SU-DHL-6 (cell line): ENCODE measurements around the gene GPR68.

Source experiments
- EZH2phosphoT487 ChIP-seq: fragments of 200-600 bp; sonication (generic), shearing (Covaris generic); conservative IDR thresholded peaks from 2 replicates; pipeline ENCODE4 v1.6.1; 2018; ENCODE audit warnings: mild to moderate bottlenecking, antibody characterized with exemption, low read length, moderate library complexity, mixed read lengths
- TF ChIP-seq, protein P1 (sequence below): fragments of 200-600 bp; sonication (generic); IDR thresholded peaks from one replicate; pipeline ENCODE4 v1.5.1; 2017; ENCODE audit warnings: antibody characterized with exemption, mild to moderate bottlenecking, low read length, moderate library complexity; ENCODE audit not compliant: insufficient read depth, poor library complexity, severe bottlenecking

DNA sequence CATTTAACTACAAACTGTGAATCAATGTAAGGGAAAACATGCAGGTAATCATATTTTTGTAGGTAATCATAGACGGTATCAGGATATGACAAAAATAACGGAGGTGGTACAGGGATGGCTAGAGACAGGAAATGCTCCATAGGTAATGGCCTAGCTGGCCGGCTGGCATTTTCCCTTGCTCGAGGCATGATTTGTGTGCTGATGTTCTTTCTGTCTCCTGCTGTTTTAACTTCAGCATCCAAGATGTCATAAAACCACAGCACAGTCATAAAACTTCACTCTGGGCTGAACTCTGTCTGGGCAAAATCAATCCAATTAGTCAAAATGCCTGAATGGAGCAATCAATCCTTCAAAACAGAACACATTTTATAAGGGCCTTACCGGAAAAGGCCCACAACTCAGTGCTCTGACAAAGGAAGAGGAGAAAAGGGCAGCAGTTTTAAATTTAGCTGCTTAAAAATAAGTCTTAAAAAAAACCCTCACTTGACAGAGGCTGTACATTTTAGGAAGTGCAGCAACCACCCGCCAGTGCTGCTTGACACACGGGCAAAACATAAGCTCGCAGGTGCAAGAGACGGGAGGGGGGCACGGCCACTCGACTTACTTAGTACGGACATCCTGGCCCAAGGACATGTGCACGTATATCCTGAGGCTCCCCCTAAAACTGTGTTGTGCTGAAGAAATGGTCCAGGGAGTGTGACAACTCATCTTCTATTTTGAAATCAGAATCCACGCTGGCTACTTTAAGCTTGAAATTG is 40.5 kb upstream of the GPR68 start:
- TF ChIP-seq, protein P1, sequence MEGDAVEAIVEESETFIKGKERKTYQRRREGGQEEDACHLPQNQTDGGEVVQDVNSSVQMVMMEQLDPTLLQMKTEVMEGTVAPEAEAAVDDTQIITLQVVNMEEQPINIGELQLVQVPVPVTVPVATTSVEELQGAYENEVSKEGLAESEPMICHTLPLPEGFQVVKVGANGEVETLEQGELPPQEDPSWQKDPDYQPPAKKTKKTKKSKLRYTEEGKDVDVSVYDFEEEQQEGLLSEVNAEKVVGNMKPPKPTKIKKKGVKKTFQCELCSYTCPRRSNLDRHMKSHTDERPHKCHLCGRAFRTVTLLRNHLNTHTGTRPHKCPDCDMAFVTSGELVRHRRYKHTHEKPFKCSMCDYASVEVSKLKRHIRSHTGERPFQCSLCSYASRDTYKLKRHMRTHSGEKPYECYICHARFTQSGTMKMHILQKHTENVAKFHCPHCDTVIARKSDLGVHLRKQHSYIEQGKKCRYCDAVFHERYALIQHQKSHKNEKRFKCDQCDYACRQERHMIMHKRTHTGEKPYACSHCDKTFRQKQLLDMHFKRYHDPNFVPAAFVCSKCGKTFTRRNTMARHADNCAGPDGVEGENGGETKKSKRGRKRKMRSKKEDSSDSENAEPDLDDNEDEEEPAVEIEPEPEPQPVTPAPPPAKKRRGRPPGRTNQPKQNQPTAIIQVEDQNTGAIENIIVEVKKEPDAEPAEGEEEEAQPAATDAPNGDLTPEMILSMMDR, result no peak
- no peak for TF ChIP-seq EZH2phosphoT487
